ENCODE data around the gene PAPOLA. TPM values are rescaled to one million over a fixed set of nuclear protein-coding genes. Genes with fewer than 3 reads are reported as not detected.

The PAPOLA gene
- total and polyA plus RNA-seq, 2 of the 4 experiments (the other 2 are of a cell fraction), result 73.8 to 128 TPM

DNA sequence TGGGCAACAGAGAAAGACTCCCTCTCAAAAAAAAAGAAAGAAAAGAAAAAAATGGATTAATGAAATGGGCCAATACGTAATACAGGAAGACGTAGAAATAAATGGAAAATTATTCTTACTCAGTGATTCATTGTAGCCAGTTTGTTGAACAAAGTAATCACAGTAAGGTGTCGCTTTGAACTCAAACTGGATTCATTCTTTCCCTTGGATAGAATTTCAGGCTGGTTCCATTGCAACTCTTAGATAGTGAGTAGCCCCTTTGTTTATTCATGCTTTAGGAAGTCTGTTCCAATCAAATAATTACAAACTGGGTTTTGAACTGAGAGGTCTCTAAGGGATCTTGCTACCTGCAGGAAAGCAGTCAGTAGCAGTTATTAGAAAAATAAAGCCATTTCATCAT is 42.3 kb upstream of the PAPOLA start:
- Histone ChIP-seq H3K9me1 (ENCODE audit: insufficient read depth, low read length) (no peaks in the 10 kb centered on the region), H4K8ac (ENCODE audit: low read depth in 2 of 2, low read length in 2 of 2) (no peak overlapping the region), H3K4ac (ENCODE audit: low read depth, low read length) (no peak overlapping the region), H3K9me3 (ENCODE audit: control insufficient read depth, insufficient read depth, low read length) (no peaks in the 10 kb centered on the region), H3K79me1 (ENCODE audit: low read depth in 1 of 2, low read length in 2 of 2) (no peaks in the 10 kb centered on the region), H2BK15ac (ENCODE audit: low read depth, low read length) (no peak overlapping the region), H4K20me1 (ENCODE audit: insufficient read depth, low read length) (no peaks in the 10 kb centered on the region), H3K18ac (ENCODE audit: low read depth, low read length) (no peak overlapping the region), H4K91ac (ENCODE audit: insufficient read depth, low read depth, low read length) (no peak overlapping the region), H3K9ac (ENCODE audit: low read depth, low read length) (no peak overlapping the region), H2AFZ (replicated peaks; ENCODE audit: low read length, poor library complexity) (no peak overlapping the region), H3K23ac (ENCODE audit: low read depth, low read length) (no peak overlapping the region), H3K36me3 (ENCODE audit: control insufficient read depth, insufficient read depth, low read length) (no peaks in the 10 kb centered on the region), H3K27ac (ENCODE audit: insufficient read depth, low read length) (no peak overlapping the region), H2AK9ac (replicated peaks; ENCODE audit: low read depth, low read length, poor library complexity) (no peak overlapping the region), H3K14ac (replicated peaks; ENCODE audit: low read depth, low read length) (no peak overlapping the region), H4K5ac (ENCODE audit: low read depth, low read length) (no peak overlapping the region), H2BK120ac (ENCODE audit: low read depth, low read length) (no peak overlapping the region), H3K56ac (ENCODE audit: extremely low read depth, insufficient read depth, low read length) (no peak overlapping the region), H3K4me3 (ENCODE audit: insufficient read depth, low read depth, low read length) (no peak overlapping the region), H3K4me2 (ENCODE audit: low read depth, low read length) (no peak overlapping the region), H2BK5ac (ENCODE audit: low read depth, low read length, poor library complexity, severe bottlenecking) (no peak overlapping the region), H3K27me3 (ENCODE audit: control insufficient read depth, insufficient read depth, low read length) (no peaks in the 10 kb centered on the region; the same call in 1 of the 2 replicates), H2BK20ac (ENCODE audit: low read depth, low read length) (no peak overlapping the region), H2AK5ac (ENCODE audit: low read depth, low read length) (no peak overlapping the region), H3K4me1 (ENCODE audit: control insufficient read depth, insufficient read depth, low read length) (no peaks in the 10 kb centered on the region)
- in situ Hi-C loops (cut with MboI; ENCODE audit: low sequenced_read_pairs), result no loop called here
- CTCF ChIA-PET, result no interaction called here
- DNase-seq (no peak), ATAC-seq (ENCODE audit: low read depth) (no peak)
- POLR2A ChIA-PET (ENCODE audit: unreplicated experiment), result no interaction called here
- intact Hi-C loops (cut with micrococcal nuclease), result no loop called here
- WGBS, 2 experiments (ENCODE audit: extremely low coverage in 2 of 2, insufficient read length in 1 of 2), result 100% methylated on average over 1 of the region's 3 CpGs; no CpG with 5 or more reads in 1 of the 2 experiments
- TF ChIP-seq BHLHE40 (IDR thresholded peaks at IDR 0.05; ENCODE audit: low read depth, low read length) (no peak), NFE2L2 (IDR thresholded peaks at IDR 0.05; ENCODE audit: low read depth, low read length) (no peak), MXI1 (IDR thresholded peaks at IDR 0.05; ENCODE audit: borderline replicate concordance, low read depth, low read length) (no peak)
- BruUV-seq (replicated peaks), result no TSS peak
- dilution Hi-C loops (cut with HindIII; ENCODE audit: low sequenced_read_pairs, unreplicated experiment), result no loop called here

All from IMR-90 (cell line).